ENCODE results near the gene GMNN.

GMNN gene

GRCh38 chr6:24833711-24834386 lies 59.1 kb downstream of the GMNN start:
- no peak for DNase-seq (ENCODE audit: low read depth)
- TF ChIP-seq CTCF (IDR thresholded peaks at IDR 0.05; ENCODE audit: low read length, missing control alignments), result no peak
- no peak overlapping the region for H3K4me3 ChIP-seq (replicated peaks; ENCODE audit: low read depth, low read length)
